Activated naive CD4-positive, alpha-beta T cell treated with Interleukin-2 at 50 U/mL for 16 hours (primary cell): ENCODE measurements around the gene COX15.
"Not testable (repeated sequence)": the region's sequence is repeated elsewhere in the genome, so short reads cannot be mapped to it uniquely, and the experiment has no call there.

ENCODE experiments used
- DNase-seq: peaks from one replicate; pipeline ENCODE4 v3.0.0-alpha.2; 2020

The COX15 gene

DNA sequence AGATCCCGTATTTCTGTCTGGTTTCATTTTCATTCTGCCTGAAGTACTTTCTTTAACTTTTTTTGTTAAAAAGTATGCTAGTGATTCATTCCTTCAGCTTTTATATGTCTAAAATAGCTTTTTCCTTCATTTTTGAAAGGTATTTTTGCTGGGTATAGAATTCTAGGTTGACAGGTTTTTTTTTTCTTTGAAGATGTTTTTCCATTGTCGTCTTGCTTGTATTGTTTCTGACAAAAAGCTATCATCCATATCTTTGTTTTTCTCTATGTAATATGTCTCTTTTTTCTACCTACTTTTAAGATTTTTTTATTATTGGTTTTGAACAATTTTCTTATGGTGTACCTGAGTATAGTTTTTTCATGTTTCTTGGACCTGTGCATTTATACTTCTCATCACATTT is 8.3 kb upstream of the COX15 start:
- no peak for DNase-seq

DNA sequence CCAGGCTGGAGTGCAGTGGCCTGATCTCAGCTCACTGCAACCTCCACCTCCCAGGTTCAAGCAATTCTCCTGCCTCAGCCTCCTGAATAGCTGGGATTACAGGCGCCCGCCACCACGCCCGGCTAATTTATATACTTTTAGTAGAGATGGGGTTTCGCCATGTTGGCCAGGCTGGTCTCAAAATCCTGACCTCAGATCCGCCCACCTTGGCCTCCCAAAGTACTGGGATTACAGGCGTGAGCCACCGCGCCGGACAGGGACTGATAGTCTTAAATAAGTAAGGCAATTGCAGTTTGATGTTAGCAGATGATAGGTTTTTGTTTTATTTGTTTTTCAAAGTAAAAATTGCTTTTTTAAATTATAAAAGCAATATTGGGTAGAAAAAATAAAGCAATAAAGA is 2.2 kb upstream of the COX15 start:
- not testable (repeated sequence) for DNase-seq

DNA sequence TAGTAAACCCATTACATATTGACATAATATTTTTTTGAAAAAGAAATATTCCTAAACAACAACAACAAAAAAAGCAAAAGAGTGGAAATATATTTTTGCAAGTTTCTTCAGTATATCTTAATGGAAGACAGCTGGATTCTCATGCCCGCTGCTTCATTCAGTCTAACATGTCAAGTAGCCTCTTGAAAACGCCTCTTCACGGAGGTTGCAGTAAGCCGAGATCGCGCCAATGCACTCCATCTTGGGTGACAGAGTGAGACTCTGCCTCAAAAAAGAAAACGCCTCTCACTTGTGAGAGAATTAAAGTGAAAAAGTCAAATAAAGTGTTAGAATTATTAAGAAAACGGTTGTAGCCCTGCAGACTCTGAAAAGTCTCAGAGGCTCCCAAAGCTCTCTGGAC is 1.4 kb upstream of the COX15 start:
- DNase-seq, result no peak

DNA sequence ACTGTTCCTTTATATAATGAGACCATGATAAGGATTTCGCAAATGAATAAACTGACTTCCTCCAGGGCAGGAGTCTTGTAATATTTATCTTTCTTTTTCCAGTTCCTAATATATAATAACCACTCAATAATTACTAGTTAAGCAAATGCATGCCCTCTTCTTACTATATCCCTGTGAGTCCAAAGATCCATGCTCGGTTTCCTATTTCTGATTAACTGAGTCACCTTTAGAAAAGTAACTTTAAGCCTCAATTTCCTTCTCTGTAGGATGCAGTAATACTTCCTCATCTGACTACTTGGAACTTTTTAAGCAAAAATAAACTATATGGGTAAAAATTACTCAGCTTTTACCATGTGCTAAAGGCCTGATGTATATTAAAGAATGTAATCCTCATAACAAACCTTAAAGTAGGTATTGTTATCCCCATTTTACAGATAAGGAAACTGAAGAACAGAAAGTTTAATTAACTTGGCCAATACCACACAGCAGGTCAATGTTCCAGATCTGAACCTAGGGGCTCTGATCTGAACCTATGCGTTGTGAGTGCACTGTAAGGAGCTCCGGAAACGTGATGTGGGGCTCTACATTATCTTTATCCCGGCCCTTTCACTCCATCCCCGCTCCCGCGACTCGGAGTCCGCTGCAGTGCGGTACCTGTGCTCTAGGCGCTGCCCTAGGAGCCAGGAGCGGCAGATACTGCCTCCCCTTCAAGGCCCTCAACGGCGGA is 458 bp downstream of the COX15 start:
- no peak for DNase-seq

DNA sequence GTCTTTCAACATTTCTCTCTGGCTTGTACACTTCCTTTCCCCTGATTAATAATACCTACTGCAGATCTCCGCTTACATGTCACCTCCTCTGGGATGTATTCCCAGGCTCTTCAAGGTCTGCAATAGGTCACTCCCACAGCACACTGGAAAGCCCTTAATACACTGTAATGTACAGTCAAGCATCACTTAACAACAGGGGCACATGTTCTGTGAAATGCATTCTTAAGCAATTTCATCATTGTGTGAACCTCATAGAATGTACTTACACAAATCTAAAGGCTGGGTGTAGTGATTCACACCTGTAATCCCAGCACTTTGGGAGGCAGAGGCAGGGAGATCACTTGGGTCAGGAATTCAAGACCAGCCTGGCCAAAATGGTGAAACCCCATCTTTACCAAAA is 1.9 kb downstream of the COX15 start:
- DNase-seq, result no peak

DNA sequence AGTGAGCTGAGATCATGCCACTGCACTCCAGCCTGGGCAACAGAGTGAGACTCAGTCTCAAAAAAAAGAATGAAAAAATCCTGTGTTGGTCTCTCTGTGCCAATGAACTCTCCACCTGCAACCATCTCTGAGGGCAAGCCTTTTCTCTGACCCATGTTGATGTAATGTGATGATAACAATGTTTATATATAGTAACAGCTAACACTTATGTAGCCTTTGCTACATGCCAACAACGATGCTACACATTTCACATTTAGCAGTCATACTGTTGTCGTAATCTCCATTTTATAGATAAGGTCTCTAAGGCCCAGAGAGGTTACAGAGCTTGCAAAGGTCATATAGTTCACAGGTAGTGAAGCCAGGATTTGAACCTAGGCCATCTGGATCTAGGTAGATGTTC is 11.5 kb downstream of the COX15 start:
- no peak for DNase-seq

DNA sequence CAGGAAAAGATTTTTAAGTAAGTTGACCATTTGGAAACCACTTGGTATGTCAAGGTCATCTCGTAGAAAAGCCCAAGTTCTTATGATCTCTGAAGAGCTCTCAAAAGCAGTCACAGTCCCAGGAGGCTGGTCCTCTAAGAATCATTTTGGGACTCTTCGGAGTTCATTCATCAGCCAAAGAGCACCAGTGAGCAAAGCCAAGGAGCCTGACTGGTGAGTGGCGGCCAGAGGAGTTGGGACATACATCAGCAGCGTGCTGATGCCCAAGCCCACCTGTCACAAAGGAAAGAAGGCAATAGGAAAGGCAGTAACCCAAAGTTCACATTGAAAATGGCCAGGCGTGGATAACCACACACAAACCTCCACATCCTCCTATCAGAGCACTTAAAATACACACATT is 17.5 kb downstream of the COX15 start:
- DNase-seq, result no peak

DNA sequence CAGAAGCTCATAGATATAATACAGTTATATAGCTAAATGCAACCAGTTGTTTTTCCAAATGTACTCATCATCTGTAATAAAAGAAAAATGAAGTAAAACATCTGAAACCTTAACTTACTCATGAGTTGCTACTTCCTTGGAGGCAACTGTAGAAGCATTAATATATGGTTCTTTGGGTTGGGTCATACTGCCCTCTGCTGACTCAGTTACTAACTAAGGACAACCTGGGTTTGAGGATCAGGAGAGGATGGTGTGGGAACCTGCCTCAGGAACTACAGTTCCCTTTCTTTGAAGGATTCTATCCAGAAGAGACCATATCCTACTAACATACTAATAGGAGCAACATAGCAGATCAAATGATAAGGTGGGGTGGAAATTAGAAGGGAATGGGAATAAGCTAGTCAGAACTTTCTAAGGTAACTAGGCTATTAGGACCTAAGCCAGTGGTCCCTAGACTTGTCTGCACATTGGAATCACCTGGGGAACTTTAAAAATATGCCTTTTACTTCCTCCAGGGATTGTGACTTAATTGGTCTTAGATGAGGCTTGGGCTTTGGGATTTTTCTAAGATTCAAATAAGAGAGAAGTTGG is 20.7 kb downstream of the COX15 start:
- no peak for DNase-seq

DNA sequence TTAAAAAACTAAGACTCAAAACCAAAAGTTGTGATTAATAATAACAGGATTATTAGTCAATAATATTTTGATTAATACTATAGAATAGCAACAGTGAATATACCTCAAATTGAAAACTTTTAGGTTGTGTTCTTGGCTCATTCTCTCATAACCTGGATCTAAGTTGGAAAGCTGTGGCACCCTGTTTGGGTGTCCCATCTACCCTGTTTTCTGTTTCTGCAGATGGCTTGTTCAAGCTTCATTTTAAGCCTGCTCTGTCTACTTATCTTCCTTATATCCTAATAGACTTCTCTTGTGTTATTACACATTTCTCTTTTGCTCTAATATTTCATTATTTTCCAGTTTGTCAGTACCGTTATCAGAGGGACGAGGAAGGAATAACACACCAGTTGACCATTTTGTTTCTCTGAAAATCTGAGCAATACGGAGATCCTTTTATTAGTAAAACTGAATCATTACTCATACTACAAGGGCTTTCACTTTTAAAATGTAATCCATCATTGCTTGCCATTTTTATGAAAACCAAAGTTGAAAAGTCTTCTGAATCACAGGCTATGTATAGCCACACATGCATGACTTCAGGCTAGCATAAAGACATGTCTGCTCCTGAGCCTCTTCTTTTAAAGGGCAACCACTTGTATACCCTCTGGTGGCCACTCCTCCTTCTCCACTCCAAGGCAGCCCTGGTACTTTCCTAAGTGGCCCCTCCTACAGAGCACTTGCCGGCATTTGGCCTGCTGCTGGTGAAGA is 22.3 kb downstream of the COX15 start:
- no peak for DNase-seq

DNA sequence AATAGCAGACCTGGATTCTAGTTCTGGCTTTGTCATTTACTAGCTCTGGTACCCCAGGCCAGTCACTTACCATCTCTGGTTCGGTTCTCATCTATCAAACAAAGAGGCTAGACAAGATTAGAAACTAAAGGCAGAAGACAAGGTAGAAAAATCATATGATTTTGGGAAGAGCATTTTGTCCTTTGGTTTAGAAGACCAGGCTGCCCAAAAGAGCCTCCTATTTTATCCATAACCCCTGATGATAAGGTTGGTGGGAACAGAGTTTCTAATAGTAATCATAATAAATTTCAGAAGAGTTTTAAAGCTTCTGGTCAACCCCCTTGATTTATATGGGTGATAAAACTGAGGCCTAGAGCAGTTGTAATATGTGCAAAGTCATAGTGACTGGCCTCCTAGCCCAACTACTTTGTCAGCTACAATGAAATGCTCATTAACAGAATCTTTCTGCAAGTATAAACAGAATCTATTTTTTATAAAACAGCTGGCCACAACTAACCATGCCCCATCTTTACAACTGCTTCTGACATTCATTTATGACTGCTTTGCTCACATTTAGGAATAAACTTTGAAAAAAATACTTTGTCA is 23.4 kb downstream of the COX15 start:
- no peak for DNase-seq

DNA sequence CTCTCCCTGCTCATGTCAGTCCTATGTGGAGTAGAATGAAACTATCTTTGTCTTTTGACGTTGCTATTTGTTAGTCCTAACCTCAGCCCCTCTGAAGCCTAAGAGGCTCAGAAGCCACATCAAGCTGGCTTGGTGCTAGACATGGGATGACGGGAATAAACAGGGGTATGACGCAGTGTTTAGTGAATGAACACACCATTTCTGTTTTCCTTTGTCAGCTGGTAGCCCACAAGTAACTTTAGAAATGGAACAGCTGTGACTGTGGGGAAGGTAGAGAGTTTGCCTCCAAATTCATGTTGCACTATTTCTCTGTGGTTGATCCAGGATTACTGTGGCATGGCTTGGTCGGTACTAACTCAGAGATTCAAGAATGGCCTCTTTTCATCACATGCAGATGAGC is 31.3 kb downstream of the COX15 start:
- no peak for DNase-seq

DNA sequence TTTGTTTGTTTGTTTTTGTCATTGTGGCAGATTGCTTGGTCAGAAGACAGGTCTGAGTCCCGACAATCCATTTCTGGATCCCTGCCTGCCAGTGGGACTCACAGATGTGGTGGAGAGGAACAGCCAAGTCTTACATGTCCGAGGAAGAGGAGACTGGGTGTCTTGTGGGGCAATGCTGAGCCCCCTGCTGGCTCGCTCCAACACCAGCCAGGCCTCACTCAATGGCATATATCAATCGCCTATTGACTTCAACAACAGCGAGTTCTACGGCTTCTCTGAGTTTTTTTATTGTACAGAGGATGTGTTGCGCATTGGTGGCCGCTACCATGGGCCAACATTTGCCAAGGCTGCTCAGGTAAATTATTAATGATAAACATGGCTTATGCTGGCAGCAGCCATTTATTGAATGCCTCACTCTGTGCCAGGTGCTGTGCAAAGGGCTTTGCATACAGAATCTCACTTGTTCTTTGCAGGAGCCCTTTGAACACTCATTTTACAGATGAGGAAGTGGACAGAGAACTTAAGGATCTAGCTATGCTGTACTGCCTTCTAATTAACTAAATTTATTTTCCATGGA is 33.3 kb downstream of the COX15 start:
- DNase-seq, result no peak

DNA sequence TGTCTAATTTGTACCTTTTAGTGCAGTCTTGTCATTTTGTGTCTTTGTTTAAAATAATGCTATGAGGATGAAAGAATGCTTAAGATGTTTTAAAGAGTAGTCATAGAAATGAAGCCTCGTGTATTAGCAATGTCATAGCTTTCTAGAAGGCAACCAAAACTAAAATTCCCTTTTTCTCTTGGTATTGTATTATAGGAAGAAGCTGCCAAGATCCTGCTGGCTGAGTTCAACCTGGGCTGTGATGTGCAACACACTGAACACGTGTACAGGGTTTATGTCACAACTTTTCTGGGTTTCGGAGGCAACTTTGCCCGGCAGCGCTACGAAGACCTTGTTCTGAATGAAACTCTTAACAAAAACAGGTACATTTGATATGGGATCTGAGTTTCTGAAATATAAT is 36.2 kb downstream of the COX15 start:
- no peak for DNase-seq

DNA sequence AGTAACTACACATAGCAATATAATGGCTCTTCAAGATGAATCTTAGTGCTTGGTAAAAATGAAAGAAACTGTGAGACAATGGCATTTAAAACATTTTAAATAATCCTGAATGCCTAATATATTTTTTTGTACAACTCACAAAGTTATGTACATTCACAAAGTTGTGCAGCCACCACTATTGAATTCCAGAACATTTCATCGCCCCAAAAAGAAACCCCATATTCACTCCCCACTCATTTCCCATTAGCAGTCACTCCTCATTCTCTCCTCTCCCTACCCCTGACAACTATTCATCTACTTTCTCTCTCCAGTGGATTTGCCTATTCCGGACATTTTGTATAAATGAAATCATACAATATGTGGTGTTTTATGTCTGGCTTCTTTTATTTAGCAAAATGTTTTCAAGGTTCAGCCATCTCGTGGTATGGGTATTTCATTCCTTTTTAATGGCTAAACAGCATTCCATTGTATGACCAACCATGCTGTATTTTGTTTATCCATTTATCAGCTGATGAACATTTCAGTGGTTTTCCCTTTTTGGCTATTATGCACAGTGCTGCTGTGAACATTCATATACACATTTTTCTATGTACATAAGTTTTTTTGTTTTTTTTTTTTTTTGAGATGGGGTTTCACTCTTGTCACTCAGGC is 37.9 kb downstream of the COX15 start:
- DNase-seq, result no peak

DNA sequence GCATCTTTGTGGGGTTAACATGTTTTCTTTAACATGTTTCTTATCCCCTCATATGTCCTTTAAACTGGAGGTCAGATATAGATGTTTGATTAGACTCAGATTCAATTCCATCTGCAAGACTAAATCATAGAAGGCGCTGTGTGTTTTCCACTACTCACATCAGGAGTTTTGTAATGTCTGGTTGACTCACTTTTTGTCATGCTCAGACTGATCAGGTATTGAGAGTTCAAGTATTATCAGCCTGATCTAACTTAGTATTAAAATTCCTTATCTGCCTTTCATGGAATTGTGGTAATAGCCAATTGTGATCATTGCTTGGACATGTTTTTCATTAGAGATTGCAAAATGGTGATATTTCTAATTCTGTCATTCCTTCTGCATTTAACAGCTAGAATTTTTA is 42.5 kb downstream of the COX15 start:
- no peak for DNase-seq

DNA sequence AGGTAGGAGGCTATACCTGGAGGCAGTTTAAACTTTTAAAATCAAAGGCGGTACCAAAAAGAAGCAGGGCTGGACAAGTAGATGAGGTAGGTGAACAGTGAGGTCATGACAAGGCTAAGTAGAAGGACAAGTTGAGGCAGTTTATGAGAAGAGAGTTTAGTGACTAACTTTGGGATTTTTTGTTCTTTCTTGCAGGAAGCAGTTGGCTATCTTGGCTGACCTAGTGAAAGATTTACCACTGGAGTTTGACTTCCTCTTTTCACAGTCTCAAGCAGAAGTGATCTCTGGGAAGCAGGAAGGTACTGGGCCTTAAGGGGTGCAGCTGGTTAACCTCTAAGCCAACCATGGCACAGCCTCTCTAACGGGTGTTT is 46.3 kb downstream of the COX15 start:
- no peak for DNase-seq

DNA sequence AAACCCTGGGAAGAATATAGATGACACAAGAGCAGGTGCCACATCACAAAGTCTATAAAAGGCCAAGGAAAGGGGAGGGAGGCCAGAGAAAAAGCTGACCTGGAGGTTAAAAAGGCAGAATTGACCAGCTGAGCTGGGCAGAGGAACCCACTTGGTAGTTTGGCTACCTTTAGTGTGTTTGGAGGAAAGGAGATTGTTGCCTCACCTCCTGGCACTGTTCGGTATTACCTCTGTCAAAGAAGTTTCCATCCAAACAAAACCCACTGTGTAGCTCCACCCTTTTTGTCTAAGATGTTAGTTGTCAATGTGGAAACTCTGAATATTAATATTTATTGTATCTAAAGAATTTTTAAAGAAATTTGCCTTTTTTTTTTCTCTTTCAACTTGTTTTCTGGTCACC is 49.2 kb downstream of the COX15 start:
- no peak for DNase-seq
